ENCODE data around the gene PPP2R2B.

Gene PPP2R2B

GRCh38 chr5:146574713-146575112 is 303.8 kb downstream of the PPP2R2B start:
- no peak for TF ChIP-seq CTCF (IDR thresholded peaks at IDR 0.05; ENCODE audit: low read depth, low read length, missing control alignments)
- no peaks in the 10 kb centered on the region for H3K27me3 ChIP-seq (replicated peaks)
- H3K27ac ChIP-seq: no peak overlapping the region
- DNase-seq: no peak
- H3K4me3 ChIP-seq (ENCODE audit: low read depth, low read length): no peak overlapping the region
- in situ Hi-C loops (cut with HindIII; ENCODE audit: low pct_ligation_motif_present, low sequenced_read_pairs): no loop called here
- H3K36me3 ChIP-seq (replicated peaks): no peaks in the 10 kb centered on the region

- no peaks in the 10 kb centered on the region for H3K36me3 ChIP-seq (replicated peaks)
- H3K4me3 ChIP-seq (ENCODE audit: low read depth, low read length): no peak overlapping the region
- in situ Hi-C loops (cut with HindIII; ENCODE audit: low pct_ligation_motif_present, low sequenced_read_pairs): no loop called here
- H3K27ac ChIP-seq: no peak overlapping the region
- no peaks in the 10 kb centered on the region for H3K27me3 ChIP-seq (replicated peaks)
- no peak for DNase-seq
- no peak for TF ChIP-seq CTCF (IDR thresholded peaks at IDR 0.05; ENCODE audit: low read depth, low read length, missing control alignments)
Measured at GRCh38 chr5:146568161-146568560, 310.4 kb downstream of the PPP2R2B start.

GRCh38 chr5:146565764-146566367 is 312.7 kb downstream of the PPP2R2B start:
- peak; percentile 77 for TF ChIP-seq CTCF (IDR thresholded peaks at IDR 0.05; ENCODE audit: low read depth, low read length, missing control alignments)
- H3K27me3 ChIP-seq (replicated peaks): no peaks in the 10 kb centered on the region
- no peak overlapping the region for H3K27ac ChIP-seq
- DNase-seq: peak; percentile 63
- no peak overlapping the region for H3K4me3 ChIP-seq (ENCODE audit: low read depth, low read length)
- in situ Hi-C loops (cut with HindIII; ENCODE audit: low pct_ligation_motif_present, low sequenced_read_pairs): no loop called here
- H3K36me3 ChIP-seq (replicated peaks): no peaks in the 10 kb centered on the region

GRCh38 chr5:146564007-146564762 is 314.4 kb downstream of the PPP2R2B start:
- H3K27me3 ChIP-seq (replicated peaks): no peaks in the 10 kb centered on the region
- DNase-seq: no peak
- no peak overlapping the region for H3K4me3 ChIP-seq (ENCODE audit: low read depth, low read length)
- no peak for TF ChIP-seq CTCF (IDR thresholded peaks at IDR 0.05; ENCODE audit: low read depth, low read length, missing control alignments)
- H3K36me3 ChIP-seq (replicated peaks): no peaks in the 10 kb centered on the region
- in situ Hi-C loops (cut with HindIII; ENCODE audit: low pct_ligation_motif_present, low sequenced_read_pairs): no loop called here
- H3K27ac ChIP-seq: no peak overlapping the region

- Histone ChIP-seq H3K4me3 (ENCODE audit: low read depth, low read length) (no peak overlapping the region), H3K36me3 (replicated peaks) (no peaks in the 10 kb centered on the region), H3K27me3 (replicated peaks) (no peaks in the 10 kb centered on the region), H3K27ac (no peak overlapping the region)
- TF ChIP-seq CTCF (IDR thresholded peaks at IDR 0.05; ENCODE audit: low read depth, low read length, missing control alignments): no peak
- in situ Hi-C loops (cut with HindIII; ENCODE audit: low pct_ligation_motif_present, low sequenced_read_pairs): no loop called here
- no peak for DNase-seq
Measured at GRCh38 chr5:146562461-146562860, 316.1 kb downstream of the PPP2R2B start.
